ENCODE measurements around the gene CARD11. TPM values are rescaled to one million over a fixed set of nuclear protein-coding genes. Genes with fewer than 3 reads are reported as not detected.

Gene CARD11
- total and polyA plus RNA-seq, 2 experiments from 2014 or later = 17.7 to 29.0 TPM

- H3K4me1 ChIP-seq (ENCODE audit: insufficient read depth) = peaks cover 5% of the 10 kb centered on the region; the same call in 1 of the 2 replicates
- peak overlapping the region; percentile 93 for H3K4me2 ChIP-seq
- TF ChIP-seq, protein P1, sequence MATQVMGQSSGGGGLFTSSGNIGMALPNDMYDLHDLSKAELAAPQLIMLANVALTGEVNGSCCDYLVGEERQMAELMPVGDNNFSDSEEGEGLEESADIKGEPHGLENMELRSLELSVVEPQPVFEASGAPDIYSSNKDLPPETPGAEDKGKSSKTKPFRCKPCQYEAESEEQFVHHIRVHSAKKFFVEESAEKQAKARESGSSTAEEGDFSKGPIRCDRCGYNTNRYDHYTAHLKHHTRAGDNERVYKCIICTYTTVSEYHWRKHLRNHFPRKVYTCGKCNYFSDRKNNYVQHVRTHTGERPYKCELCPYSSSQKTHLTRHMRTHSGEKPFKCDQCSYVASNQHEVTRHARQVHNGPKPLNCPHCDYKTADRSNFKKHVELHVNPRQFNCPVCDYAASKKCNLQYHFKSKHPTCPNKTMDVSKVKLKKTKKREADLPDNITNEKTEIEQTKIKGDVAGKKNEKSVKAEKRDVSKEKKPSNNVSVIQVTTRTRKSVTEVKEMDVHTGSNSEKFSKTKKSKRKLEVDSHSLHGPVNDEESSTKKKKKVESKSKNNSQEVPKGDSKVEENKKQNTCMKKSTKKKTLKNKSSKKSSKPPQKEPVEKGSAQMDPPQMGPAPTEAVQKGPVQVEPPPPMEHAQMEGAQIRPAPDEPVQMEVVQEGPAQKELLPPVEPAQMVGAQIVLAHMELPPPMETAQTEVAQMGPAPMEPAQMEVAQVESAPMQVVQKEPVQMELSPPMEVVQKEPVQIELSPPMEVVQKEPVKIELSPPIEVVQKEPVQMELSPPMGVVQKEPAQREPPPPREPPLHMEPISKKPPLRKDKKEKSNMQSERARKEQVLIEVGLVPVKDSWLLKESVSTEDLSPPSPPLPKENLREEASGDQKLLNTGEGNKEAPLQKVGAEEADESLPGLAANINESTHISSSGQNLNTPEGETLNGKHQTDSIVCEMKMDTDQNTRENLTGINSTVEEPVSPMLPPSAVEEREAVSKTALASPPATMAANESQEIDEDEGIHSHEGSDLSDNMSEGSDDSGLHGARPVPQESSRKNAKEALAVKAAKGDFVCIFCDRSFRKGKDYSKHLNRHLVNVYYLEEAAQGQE (IDR thresholded peaks at IDR 0.05; ENCODE audit: unreplicated experiment) = no peak
- no peak for TF ChIP-seq JUNB (IDR thresholded peaks at IDR 0.05; ENCODE audit: unreplicated experiment)
- TF ChIP-seq, protein P2, sequence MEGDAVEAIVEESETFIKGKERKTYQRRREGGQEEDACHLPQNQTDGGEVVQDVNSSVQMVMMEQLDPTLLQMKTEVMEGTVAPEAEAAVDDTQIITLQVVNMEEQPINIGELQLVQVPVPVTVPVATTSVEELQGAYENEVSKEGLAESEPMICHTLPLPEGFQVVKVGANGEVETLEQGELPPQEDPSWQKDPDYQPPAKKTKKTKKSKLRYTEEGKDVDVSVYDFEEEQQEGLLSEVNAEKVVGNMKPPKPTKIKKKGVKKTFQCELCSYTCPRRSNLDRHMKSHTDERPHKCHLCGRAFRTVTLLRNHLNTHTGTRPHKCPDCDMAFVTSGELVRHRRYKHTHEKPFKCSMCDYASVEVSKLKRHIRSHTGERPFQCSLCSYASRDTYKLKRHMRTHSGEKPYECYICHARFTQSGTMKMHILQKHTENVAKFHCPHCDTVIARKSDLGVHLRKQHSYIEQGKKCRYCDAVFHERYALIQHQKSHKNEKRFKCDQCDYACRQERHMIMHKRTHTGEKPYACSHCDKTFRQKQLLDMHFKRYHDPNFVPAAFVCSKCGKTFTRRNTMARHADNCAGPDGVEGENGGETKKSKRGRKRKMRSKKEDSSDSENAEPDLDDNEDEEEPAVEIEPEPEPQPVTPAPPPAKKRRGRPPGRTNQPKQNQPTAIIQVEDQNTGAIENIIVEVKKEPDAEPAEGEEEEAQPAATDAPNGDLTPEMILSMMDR (conservative IDR thresholded peaks at IDR 0.05; ENCODE audit: low read depth in 2 of 2) = no peak
- no peak for TF ChIP-seq ZNF114 (CRISPR knock-in tag; IDR thresholded peaks at IDR 0.05)
- TF ChIP-seq EZH2phosphoT487 (IDR thresholded peaks at IDR 0.05; ENCODE audit: unreplicated experiment) = no peak
- no peak for TF ChIP-seq EZH2 (IDR thresholded peaks at IDR 0.05; ENCODE audit: low read depth, unreplicated experiment)
- TF ChIP-seq, protein P3, sequence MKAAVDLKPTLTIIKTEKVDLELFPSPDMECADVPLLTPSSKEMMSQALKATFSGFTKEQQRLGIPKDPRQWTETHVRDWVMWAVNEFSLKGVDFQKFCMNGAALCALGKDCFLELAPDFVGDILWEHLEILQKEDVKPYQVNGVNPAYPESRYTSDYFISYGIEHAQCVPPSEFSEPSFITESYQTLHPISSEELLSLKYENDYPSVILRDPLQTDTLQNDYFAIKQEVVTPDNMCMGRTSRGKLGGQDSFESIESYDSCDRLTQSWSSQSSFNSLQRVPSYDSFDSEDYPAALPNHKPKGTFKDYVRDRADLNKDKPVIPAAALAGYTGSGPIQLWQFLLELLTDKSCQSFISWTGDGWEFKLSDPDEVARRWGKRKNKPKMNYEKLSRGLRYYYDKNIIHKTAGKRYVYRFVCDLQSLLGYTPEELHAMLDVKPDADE (IDR thresholded peaks at IDR 0.05) = no peak
- no peak; the same call in 1 of the 2 replicates for TF ChIP-seq POLR2AphosphoS5 (IDR thresholded peaks at IDR 0.05; ENCODE audit: low read depth)
- TF ChIP-seq CREB1 (CRISPR knock-in tag; IDR thresholded peaks at IDR 0.05; ENCODE audit: low read depth) = no peak
- Mint-ChIP-seq H3K4me1 (peaks cover 13% of the 10 kb centered on the region), H3K9me3 (no peaks in the 10 kb centered on the region), H3K4me3 (peak overlapping the region; percentile 85), H3K27ac (0 out of 2 replicates have a peak overlapping the region, but pooled peaks have one; percentile 17), H3K36me3 (ENCODE audit: low read depth) (no peaks in the 10 kb centered on the region; the same call in 2 of the 3 replicates), H3K27me3 (ENCODE audit: insufficient read depth, low read depth, poor library complexity) (peaks cover 17% of the 10 kb centered on the region)
- H3K36me3 ChIP-seq (ENCODE audit: insufficient read depth) = no peaks in the 10 kb centered on the region
- peaks cover 38% of the 10 kb centered on the region for H3K79me2 ChIP-seq (replicated peaks; ENCODE audit: insufficient read depth)
- peak overlapping the region; percentile 91 for H3K4me3 ChIP-seq
- H3K27ac ChIP-seq (ENCODE audit: low read depth) = no peak overlapping the region
- no peaks in the 10 kb centered on the region for H3K27me3 ChIP-seq (ENCODE audit: insufficient read depth)
- H2AFZ ChIP-seq = peak overlapping the region; percentile 98
- peak; percentile 69 for ATAC-seq
- peak; percentile 63 for DNase-seq (ENCODE audit: low spot score)
- 0 out of 2 replicates have a peak, but pooled peaks cover 3% of the 10 kb centered on the region for H3F3A ChIP-seq (replicated peaks; ENCODE audit: low read depth)
- no peaks in the 10 kb centered on the region for H3K9me2 ChIP-seq (ENCODE audit: insufficient read depth)
- H4K20me1 ChIP-seq (replicated peaks; ENCODE audit: insufficient read depth) = no peaks in the 10 kb centered on the region
These were observed 692 bp downstream of the CARD11 start for GRCh38 chr7:3042861-3043489.
